GM19328 (cell line): ENCODE measurements around the gene RCN2.
A peak's percentile ranks its signal among the peaks of the same experiment; 100 is the strongest.

Experiments
- ATAC-seq: cut with Tn5 transposase; IDR thresholded peaks from one replicate; pipeline ENCODE4 v1.9.1; 2021; ENCODE audit warnings: mild to moderate bottlenecking, moderate library complexity; ENCODE audit not compliant: unreplicated experiment

The RCN2 gene

GRCh38 chr15:76973362-76973743 lies 41.8 kb downstream of the RCN2 start:
- ATAC-seq: no peak

DNA sequence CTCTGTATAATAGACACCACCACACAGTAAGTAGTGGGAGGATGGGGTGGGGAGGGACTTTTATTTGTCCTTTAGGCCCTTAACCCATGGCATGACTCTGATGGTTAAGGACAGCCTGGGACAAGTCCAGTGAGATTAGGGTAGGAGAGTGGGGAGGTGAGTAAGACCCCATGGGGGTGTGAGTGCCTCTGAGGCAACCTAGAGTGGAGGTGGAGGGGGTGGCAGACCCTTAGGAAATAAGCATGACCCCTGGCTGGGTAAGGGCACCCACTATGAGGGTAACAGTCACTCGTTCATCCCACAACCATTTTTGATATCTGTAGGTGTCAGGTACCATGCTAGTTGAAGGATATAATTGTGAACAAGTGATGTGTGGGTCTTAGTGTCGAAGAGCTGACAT lies 42.4 kb downstream of the RCN2 start:
- ATAC-seq: no peak

- ATAC-seq: no peak
Observed at GRCh38 chr15:76974456-76975036, 43.0 kb downstream of the RCN2 start.

- ATAC-seq: no peak
Observed at GRCh38 chr15:76976141-76976540, 44.6 kb downstream of the RCN2 start.

DNA sequence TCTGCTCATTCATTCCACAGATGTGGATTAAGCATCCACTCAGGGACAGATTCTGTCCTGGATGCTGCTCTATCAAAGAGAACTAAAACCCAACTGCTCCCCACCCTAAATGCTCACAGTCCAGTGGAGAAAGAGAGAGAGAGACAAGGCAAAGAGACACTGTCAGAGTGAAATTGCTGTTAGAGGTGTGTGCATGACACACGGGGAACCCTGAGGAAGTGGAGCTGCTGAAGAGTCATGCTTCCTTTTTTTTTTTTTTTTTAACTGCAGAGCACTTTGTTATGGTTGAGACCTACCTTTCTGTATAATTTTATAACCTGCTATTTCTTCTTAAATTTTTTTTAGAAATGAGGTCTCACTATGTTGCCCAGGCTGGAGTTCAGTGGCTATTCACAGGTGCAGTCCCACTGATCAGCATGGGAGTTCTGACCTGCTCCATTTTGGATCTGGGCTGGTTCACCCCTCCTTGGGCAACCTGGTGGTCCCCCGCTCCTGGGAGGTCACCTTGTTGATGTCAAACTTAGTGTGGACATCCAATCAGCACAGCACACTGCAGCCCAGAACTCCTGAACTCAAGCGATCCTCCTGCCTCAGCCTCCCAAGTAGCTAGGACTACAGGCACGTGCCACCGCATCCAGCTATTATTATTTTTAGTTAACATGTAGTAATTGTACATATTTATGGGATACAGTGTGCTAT lies 45.2 kb downstream of the RCN2 start:
- no peak for ATAC-seq

- no peak for ATAC-seq
Observed at GRCh38 chr15:76978522-76979330, 47.2 kb downstream of the RCN2 start.

DNA sequence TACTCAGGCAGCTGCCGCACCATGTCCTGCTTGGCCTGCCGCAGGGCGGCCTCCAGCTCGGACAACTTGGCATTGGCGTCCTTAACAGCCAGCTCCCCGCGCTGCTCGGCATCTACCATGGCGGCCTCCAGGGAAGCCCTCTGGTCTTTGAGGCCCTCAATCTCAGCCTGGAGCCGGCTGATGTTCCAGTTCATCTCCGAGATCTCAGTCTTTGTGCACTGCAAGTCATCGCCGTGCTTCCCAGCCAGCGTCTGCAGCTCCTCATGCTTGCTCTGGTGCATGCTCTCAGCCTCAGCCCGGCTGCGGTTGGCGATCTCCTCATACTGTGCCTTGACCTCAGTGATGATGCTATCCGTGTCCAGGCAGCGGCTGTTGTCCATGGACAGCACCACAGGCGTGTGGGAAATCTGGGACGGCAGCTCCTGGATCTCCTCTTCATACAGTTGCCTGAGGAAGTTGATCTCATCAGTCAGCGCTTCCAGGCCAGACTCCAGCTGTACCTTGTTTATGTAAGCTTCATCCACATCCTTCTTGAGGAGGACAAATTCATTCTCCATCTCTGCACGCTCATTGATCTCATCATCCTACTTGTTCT lies 47.9 kb downstream of the RCN2 start:
- ATAC-seq: no peak

DNA sequence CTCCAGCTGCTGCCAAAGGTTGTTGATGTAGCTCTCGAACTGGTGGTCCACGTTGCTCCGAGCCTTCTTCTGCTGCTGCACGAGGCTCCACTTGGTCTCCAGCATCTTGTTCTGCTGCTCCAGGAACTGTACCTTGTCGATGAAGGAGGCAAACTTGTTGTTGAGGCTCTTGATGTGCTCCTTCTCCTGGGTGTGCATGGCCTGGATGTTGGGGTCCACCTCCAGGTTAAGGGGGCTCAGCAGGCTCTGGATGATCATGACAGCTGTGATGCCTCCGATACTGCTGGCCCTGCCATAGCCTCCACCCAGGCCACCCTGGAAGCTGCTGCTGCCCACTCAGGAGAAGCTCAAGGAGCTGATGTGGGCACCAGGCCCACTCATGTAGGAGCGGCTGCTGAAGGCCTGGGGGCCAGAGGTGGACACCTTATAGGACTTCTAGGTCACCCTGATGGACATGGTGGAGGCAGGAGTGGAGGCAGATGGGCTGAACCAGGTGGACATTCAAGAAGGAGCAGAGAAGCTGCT lies 48.5 kb downstream of the RCN2 start:
- no peak for ATAC-seq

- ATAC-seq: no peak
Observed at GRCh38 chr15:76982356-76982755, 50.8 kb downstream of the RCN2 start.

GRCh38 chr15:76982756-76983155 lies 51.2 kb downstream of the RCN2 start:
- ATAC-seq: no peak

GRCh38 chr15:76983590-76984375 lies 52.2 kb downstream of the RCN2 start:
- no peak for ATAC-seq

DNA sequence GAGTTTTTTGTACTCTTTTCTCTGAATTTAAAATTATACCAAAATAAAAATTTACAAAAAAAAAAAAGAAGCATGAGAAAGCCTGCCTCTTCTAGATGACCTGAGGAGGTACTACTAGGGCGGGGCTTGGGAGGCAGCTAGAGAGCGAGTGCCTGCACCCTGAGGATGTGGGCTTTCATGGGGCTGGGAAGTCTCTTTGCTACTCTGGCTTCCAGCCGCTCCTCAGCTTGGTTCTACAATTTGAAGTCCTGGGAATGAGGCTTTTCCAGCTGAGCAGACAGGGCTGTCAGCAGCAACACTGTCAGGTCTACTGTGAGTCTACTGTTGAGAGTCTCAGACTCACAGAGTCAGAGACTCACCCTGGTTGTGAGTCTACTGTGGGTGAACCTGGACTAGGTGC lies 55.2 kb downstream of the RCN2 start:
- ATAC-seq: no peak

GRCh38 chr15:76987276-76987675 lies 55.7 kb downstream of the RCN2 start:
- ATAC-seq: no peak

DNA sequence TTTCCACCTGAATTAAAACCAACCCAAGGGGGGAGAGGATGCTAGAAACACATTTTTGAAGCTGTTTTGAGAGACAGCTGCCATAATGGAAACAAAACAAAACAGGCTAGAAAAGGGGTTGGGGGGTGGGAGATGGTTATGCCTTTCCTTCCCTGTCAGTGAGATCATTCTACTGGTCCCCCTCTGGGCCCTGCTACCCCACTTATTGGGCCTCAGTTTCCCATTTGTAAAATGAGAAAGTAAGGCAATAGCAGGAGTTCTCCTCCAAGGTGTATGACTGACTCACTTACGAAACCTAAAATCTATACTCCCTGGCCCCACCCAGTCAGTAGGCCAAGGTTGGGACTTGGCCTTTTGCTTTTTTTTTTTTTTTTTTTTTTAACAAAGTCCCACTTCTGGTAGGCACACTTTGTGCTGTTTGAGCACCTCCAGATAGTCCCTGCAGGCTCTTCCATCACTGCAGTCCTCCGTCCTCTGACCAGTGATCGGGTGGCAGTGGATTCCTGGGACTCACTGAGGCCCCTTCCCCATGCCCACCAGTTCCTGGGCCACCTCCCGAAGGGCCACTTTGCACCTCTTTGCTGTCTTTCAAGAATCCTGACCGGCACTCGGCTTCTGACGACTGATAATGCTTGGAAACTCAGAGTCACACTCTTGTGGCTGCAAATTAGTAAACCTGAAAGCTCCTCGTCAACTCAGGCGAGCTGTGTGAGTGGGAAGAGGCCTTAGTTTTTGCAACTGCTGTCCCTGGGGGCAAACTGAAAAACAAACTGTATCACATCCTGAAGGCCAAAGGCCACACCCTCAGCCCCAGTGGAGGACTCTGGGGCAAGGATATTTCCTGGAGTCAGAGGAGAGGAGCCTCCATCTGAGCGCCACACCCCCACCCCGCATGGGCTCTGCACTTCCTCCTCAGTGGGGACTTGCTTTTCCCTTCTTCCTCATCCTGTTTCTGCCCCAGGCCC lies 56.6 kb downstream of the RCN2 start:
- ATAC-seq: peak; percentile 80

DNA sequence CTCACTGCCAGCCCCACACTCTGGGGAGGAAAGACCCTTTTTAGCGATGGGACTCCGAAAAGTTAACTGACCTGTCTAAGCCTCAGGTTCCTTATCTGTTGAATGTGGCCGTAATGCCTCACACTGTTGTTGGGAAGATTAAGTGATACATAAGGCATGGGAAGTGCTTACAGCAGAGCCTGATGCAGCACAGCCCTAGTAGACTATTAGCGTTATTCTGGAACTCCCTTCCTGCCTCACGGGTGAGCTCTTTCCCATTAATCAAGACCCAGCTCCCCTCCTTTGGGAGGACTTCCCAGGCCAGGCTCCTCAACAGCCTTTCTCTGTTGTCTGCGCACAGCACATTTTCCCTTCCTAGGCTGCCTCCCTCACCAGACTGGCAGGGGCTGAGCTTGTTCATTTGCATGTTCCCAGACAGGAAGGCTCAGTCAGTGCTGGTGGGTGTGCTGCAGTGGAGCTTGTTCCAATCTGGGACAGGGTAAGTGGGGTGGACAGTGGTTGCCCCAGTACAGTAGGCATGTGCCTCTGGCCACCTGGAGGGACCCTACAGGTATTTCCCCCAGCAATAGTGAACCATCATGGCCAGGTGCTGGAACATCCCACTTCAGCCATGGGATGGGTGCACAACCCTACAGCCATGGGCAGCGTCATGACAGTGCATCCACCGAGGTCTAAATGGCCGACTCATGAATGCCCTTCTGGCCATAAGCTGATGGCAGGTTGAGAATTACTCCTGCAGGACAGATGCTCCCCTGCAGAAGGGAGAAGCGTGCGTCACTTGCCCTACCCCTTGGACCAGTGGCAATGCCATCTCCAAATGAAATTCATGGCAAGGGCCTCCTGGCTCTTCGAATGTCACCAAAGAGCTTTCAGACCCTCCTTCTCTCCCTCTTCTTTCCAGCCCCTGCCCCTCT lies 57.6 kb downstream of the RCN2 start:
- ATAC-seq: no peak

DNA sequence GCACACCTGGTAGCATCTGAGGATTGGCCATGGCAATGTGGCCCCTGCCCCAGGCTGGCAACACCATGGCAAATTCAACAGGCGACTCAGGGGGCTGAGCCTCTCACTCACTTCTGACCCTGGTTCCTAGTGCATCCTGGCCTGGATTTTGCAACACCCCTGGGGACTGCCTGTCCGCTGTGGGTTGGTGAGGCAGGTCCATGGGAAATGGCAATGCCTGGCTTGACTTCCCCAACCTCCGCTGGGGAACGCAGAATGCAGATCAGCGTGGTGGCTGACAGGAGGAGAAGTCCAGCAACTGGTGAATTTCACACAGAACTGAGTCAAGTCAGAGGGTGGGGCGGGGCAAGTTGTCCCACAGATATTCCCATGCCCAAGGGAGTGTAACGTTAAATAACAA lies 59.5 kb downstream of the RCN2 start:
- no peak for ATAC-seq

- ATAC-seq: no peak
Observed at GRCh38 chr15:76991741-76992645, 60.4 kb downstream of the RCN2 start.
